NOMO-1 treated with DMSO at 0.1 percent for 48 hours (cell line): Measurements from ENCODE around the gene OVCA2.

Experiments
- DNase-seq: peaks from one replicate; lab custom pipeline; 2025; ENCODE audit not compliant: unreplicated experiment; lab: John Stamatoyannopoulos, UW

The OVCA2 gene

GRCh38 chr17:2030779-2031163 is 11.1 kb upstream of the OVCA2 start:
- no peak for DNase-seq

GRCh38 chr17:2033153-2033552 is 8.7 kb upstream of the OVCA2 start:
- no peak for DNase-seq

- no peak for DNase-seq
Measured at GRCh38 chr17:2034157-2034556, 7.7 kb upstream of the OVCA2 start.

GRCh38 chr17:2034806-2035540 is 6.8 kb upstream of the OVCA2 start:
- no peak for DNase-seq

GRCh38 chr17:2035541-2036488 is 6.0 kb upstream of the OVCA2 start:
- no peak for DNase-seq

- DNase-seq, result no peak
Measured at GRCh38 chr17:2037155-2037554, 4.7 kb upstream of the OVCA2 start.

GRCh38 chr17:2040219-2040827 is 1.5 kb upstream of the OVCA2 start:
- DNase-seq, result no peak

- no peak for DNase-seq
Measured at GRCh38 chr17:2040942-2041560, 771 bp upstream of the OVCA2 start.

- DNase-seq, result no peak
Measured at GRCh38 chr17:2042390-2042847, 597 bp downstream of the OVCA2 start.

- DNase-seq, result no peak
Measured at GRCh38 chr17:2042933-2043332, 1.1 kb downstream of the OVCA2 start.

GRCh38 chr17:2043785-2044184 is 2.0 kb downstream of the OVCA2 start:
- no peak for DNase-seq

GRCh38 chr17:2044263-2044894 is 2.6 kb downstream of the OVCA2 start:
- no peak for DNase-seq

GRCh38 chr17:2047590-2047989 is 5.8 kb downstream of the OVCA2 start:
- DNase-seq, result no peak

- no peak for DNase-seq
Measured at GRCh38 chr17:2048805-2049204, 7.0 kb downstream of the OVCA2 start.

GRCh38 chr17:2049333-2050299 is 7.8 kb downstream of the OVCA2 start:
- DNase-seq, result peak; percentile 56

- peak; percentile 23 for DNase-seq
Measured at GRCh38 chr17:2050300-2051060, 8.7 kb downstream of the OVCA2 start.

GRCh38 chr17:2051061-2051932 is 9.5 kb downstream of the OVCA2 start:
- DNase-seq, result no peak
